ENCODE measurements around the gene CLN5.

The CLN5 gene

DNA sequence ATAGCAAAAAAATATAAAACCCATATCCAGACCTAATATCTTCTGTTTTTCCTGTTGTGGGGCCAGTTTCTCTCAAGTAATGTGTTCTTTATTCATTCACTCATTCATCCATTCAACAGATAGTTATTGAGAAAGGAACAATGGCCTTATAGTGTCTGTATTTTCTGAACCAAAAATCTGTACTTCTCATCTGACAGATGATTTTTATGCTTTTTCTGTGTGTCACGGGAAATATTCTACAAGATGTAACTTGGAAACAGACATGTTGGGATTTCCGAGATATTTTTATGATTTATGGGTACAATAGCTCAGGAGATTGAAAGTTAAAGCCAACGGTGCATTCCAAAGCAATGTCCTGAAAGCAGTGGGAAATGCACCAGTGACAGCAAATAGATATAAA lies 37.9 kb upstream of the CLN5 start:
- no peak overlapping the region for H3K4me2 ChIP-seq (ENCODE audit: low read length)
- no peaks in the 10 kb centered on the region for H3K36me3 ChIP-seq (ENCODE audit: insufficient read depth, low read length)
- H3K27ac ChIP-seq (ENCODE audit: low read depth, low read length, poor library complexity, severe bottlenecking): no peak overlapping the region
- no peaks in the 10 kb centered on the region for H3F3A ChIP-seq (ENCODE audit: insufficient read depth, low read length)
- H2AFZ ChIP-seq (ENCODE audit: low read length): no peak overlapping the region
- peaks cover 6% of the 10 kb centered on the region; the same call in 1 of the 2 replicates for H3K9me3 ChIP-seq (ENCODE audit: low read length)
- no peaks in the 10 kb centered on the region for H3K27me3 ChIP-seq (ENCODE audit: insufficient read depth, low read length)
- no peaks in the 10 kb centered on the region for H3K79me2 ChIP-seq (ENCODE audit: insufficient read depth, low read length)
- H4K20me1 ChIP-seq (ENCODE audit: insufficient read depth, low read length): no peaks in the 10 kb centered on the region
- H3K4me3 ChIP-seq (ENCODE audit: low read depth, low read length, poor library complexity, severe bottlenecking): no peak overlapping the region
- no peaks in the 10 kb centered on the region for H3K9me2 ChIP-seq (ENCODE audit: low read depth, low read length)
- TF ChIP-seq CTCF (IDR thresholded peaks at IDR 0.05; ENCODE audit: low read length): no peak
- no peak for TF ChIP-seq EZH2 (IDR thresholded peaks at IDR 0.05; ENCODE audit: borderline replicate concordance, low read length)
- no peak overlapping the region for H3K9ac ChIP-seq (ENCODE audit: low read length)
- H3K4me1 ChIP-seq (ENCODE audit: insufficient read depth, low read length, severe bottlenecking): no peaks in the 10 kb centered on the region

GRCh38 chr13:76954538-76954937 lies 37.3 kb upstream of the CLN5 start:
- no peaks in the 10 kb centered on the region for H3F3A ChIP-seq (ENCODE audit: insufficient read depth, low read length)
- no peaks in the 10 kb centered on the region for H3K36me3 ChIP-seq (ENCODE audit: insufficient read depth, low read length)
- no peaks in the 10 kb centered on the region for H3K4me1 ChIP-seq (ENCODE audit: insufficient read depth, low read length, severe bottlenecking)
- TF ChIP-seq EZH2 (IDR thresholded peaks at IDR 0.05; ENCODE audit: borderline replicate concordance, low read length): no peak
- no peak for TF ChIP-seq CTCF (IDR thresholded peaks at IDR 0.05; ENCODE audit: low read length)
- H3K9me3 ChIP-seq (ENCODE audit: low read length): peaks cover 12% of the 10 kb centered on the region; the same call in 1 of the 2 replicates
- no peaks in the 10 kb centered on the region for H3K79me2 ChIP-seq (ENCODE audit: insufficient read depth, low read length)
- H3K27ac ChIP-seq (ENCODE audit: low read depth, low read length, poor library complexity, severe bottlenecking): no peak overlapping the region
- no peaks in the 10 kb centered on the region for H3K9me2 ChIP-seq (ENCODE audit: low read depth, low read length)
- H3K4me3 ChIP-seq (ENCODE audit: low read depth, low read length, poor library complexity, severe bottlenecking): no peak overlapping the region
- no peak overlapping the region for H2AFZ ChIP-seq (ENCODE audit: low read length)
- H4K20me1 ChIP-seq (ENCODE audit: insufficient read depth, low read length): no peaks in the 10 kb centered on the region
- no peak overlapping the region for H3K9ac ChIP-seq (ENCODE audit: low read length)
- H3K27me3 ChIP-seq (ENCODE audit: insufficient read depth, low read length): no peaks in the 10 kb centered on the region
- no peak overlapping the region for H3K4me2 ChIP-seq (ENCODE audit: low read length)

- no peaks in the 10 kb centered on the region for H4K20me1 ChIP-seq (ENCODE audit: insufficient read depth, low read length)
- no peak overlapping the region for H2AFZ ChIP-seq (ENCODE audit: low read length)
- TF ChIP-seq EZH2 (IDR thresholded peaks at IDR 0.05; ENCODE audit: borderline replicate concordance, low read length) (no peak), CTCF (IDR thresholded peaks at IDR 0.05; ENCODE audit: low read length) (no peak)
- H3K9me3 ChIP-seq (ENCODE audit: low read length): peaks cover 17% of the 10 kb centered on the region; the same call in 1 of the 2 replicates
- H3K79me2 ChIP-seq (ENCODE audit: insufficient read depth, low read length): no peaks in the 10 kb centered on the region
- H3K4me3 ChIP-seq (ENCODE audit: low read depth, low read length, poor library complexity, severe bottlenecking): no peak overlapping the region
- H3K27ac ChIP-seq (ENCODE audit: low read depth, low read length, poor library complexity, severe bottlenecking): no peak overlapping the region
- no peak overlapping the region for H3K4me2 ChIP-seq (ENCODE audit: low read length)
- H3K4me1 ChIP-seq (ENCODE audit: insufficient read depth, low read length, severe bottlenecking): no peaks in the 10 kb centered on the region
- H3F3A ChIP-seq (ENCODE audit: insufficient read depth, low read length): no peaks in the 10 kb centered on the region
- no peaks in the 10 kb centered on the region for H3K9me2 ChIP-seq (ENCODE audit: low read depth, low read length)
- H3K27me3 ChIP-seq (ENCODE audit: insufficient read depth, low read length): no peaks in the 10 kb centered on the region
- H3K9ac ChIP-seq (ENCODE audit: low read length): no peak overlapping the region
- no peaks in the 10 kb centered on the region for H3K36me3 ChIP-seq (ENCODE audit: insufficient read depth, low read length)
These were observed 36.7 kb upstream of the CLN5 start for GRCh38 chr13:76955193-76955592.

All from OCI-LY1 (cell line).